ENCODE measurements around the gene ZNF423.

Gene ZNF423

GRCh38 chr16:49745311-49745747 lies 110.6 kb downstream of the ZNF423 start:
- FAIRE-seq = no peak

DNA sequence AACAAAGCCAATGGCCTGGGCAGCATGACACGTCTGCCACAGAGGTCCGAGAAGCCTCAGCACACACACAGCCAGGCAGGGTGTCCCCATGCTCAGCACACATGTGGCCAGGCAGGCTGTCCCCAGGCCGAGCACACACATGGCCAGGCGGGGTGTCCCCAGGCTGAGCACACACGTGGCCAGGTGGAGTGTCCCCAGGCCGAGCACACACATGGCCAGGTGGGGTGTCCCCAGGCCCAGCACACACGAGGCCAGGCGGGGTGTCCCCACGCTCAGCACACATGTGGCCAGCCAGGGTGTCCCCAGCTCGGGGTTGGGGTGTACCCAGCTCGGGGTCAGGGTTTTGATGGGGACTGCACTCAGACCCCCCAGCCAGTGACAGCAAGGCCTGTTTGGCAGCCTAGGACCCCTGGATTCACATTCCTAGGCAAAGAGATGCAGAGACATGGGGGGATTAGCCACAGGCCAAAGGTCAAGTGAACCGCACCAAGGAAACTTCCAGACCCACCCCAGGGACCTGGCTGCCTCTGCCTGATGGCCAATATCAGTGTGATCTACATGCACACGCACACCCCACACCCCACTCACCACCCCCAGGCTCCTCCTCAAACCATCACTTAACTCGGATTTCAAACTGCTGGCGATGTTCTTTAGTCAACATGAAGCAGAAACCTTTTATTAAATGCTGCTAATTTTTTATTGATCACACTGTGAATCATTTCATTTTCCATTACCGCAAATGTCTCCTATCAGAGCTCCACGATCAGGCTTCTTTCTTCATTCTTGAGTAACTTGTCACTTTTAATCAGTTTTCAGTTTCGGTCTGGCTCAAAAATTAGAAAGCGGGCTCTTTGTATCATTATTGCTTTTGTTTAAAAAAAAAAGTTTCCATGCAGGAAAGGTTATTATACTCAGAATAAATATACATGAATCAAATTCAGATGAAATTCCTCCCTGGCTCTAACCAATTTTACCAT lies 111.4 kb downstream of the ZNF423 start:
- FAIRE-seq = no peak

- no peak for FAIRE-seq
Observed at GRCh38 chr16:49743658-49744057, 112.3 kb downstream of the ZNF423 start.

- FAIRE-seq = no peak
Observed at GRCh38 chr16:49743203-49743464, 112.8 kb downstream of the ZNF423 start.

DNA sequence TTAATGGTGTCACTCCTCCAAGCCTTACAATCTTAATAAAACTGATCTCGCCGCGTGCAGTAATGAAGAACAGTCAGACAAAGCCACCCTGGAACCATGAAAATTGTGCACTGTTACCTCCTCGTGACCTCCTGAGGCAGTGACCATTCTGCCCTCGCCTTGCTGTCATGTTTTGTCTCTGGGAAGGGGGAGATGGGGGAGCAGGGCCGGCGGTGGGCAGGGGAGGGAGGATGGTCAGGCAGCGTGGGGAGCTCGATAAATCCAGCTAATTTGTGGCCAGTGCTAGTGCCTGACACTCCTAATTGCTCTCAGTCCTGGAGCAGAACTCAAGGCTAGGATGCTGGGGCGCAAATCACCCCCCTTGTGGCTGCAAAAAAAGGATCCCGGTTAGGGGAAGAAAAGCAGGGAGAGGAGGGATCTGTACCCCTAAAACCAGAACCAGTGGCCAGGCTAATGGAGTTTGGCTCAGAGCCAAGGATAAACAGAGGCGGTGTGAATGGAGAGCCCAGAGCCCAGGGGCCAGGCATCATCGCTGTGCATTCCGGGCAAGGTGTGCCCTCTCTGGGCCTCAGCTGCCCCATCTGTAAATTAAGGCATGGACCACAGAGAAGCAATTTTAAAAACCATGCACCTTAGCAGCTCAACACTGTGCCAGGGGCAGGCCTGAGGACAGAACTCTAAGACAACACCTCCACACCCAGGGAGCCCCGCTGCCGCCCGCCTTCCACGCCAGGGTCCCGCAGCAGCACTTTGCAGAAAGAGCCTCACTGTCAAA lies 113.3 kb downstream of the ZNF423 start:
- FAIRE-seq = no peak

DNA sequence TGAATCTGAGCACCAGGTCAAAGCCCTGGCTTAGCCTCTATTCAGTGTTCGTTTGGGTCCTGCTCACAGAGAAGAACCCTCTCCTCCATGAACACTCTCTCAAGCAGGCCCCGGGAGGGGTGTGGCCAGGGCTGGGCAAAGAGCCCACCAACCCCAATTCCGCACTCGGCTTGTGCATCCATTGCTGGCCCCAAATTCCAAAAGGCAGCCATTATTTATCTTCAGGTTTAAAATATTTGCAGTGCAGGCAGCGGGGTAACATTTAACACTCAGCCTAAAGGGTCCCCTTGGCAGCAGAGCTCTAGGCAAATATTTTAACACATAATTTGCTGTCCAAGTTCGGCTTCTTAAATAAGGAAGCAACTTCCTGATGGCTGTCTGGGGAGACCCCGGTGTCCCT lies 115.7 kb downstream of the ZNF423 start:
- no peak for FAIRE-seq

GRCh38 chr16:49739381-49739780 lies 116.5 kb downstream of the ZNF423 start:
- FAIRE-seq = no peak

DNA sequence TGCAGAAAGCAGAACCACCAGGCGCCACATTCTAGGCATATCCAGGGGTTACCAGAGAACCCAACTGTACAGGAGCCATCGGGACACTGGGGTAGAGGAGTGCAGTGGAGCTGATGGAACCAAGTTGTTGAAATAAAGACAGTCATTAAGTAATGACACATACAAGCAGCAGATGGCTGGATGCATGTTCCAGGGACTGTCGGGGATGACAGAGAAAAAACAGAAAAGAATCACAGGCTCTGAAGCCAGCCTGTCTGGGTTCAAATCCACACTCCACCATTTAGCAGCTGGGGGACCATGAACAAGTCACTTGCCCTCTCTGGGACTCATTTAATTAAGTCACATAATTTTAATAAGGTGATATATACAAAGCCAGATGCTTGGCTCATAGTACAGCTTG lies 117.1 kb downstream of the ZNF423 start:
- FAIRE-seq = no peak

- FAIRE-seq = no peak
Observed at GRCh38 chr16:49738001-49738400, 117.9 kb downstream of the ZNF423 start.

GRCh38 chr16:49737541-49737940 lies 118.4 kb downstream of the ZNF423 start:
- FAIRE-seq = no peak

DNA sequence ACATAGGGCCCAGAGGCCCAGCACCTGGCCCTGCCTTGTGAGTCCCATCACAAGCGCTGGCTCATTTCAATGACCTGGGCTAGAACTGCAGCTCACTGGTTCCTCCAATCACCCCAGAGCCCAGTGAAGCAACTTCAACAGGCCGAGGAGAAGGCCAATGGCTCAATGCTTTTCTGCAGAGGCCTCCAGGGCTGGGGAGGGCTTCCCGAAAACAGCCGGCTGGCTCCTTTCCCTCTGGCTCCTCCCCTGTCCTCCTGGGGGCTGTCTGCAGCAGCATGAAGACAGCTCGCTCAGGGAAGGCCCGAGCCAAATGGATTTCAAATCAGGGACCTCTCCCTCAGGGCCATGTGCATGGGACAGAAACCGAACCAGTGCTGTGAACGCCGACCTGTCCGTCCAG lies 121.6 kb downstream of the ZNF423 start:
- FAIRE-seq = no peak

DNA sequence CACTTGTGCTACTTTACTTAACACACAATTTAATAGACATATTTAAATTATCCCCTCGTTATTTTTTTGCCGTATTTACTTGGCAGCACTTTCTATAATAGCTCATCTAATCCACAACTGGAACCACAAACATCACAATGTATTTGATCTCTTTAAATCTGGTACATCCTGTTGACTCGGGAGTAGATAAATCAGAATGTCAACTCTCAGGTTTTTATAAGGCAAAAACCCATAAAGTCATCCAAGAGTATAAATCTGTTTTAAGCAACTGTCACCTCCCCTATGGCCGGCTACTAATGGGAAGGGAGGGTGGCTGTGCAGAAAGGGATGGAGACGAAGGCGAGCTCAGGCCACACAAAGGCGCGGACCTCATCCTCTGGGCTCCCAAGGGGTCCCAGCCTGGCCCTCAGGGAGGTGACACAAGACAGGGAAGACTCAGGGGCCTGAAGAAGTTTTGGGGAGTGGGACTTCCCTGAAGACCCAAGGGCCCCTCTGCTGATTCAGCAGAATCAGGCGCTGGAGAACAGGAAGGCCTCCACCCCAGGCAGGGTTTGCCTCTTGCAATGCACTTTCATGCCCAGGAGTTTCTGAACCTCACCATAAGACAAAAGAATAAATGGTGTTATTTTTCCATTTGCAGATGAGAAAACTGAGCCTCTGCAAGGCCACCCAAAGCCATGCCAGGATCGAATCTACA lies 122.5 kb downstream of the ZNF423 start:
- FAIRE-seq = no peak

DNA sequence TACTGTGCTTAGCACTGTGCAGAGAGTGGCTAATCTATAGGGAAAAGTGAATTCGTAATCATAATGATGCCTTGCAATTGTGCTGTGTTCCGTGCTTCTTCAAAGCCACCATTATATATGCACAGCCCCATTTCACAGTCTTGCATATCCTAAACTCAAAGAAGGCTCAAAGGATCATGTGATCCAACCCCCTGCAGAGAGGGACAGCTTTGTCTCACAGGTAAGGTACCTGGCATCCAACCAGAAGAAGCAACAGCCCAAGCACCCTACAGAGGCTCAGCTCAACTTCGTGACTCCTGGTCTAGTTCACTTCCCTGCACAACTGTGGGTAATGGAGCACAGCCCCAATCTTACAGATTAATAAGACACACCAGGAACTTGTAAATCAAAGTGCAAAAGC lies 124.0 kb downstream of the ZNF423 start:
- no peak for FAIRE-seq

DNA sequence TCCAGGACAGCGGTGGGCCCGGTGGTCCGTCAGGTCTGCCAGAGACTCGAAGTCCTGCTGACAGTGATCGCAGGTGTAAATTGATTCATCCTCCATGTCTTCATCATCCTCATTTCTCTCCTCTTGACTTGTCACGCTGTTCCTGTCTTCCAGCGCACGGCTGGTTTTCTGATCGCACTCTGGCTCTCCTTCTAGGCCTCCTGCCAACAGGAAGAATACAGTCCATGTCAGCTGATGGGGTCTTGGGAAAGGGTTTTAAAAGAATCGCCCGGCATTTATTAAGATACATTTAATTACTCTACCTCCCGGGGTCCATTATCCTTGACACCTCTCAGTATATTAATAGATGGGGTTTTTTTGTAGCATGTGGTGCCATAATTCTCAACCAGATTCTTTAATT lies 125.1 kb downstream of the ZNF423 start:
- no peak for FAIRE-seq

GRCh38 chr16:49727611-49728010 lies 128.3 kb downstream of the ZNF423 start:
- FAIRE-seq = no peak

- no peak for FAIRE-seq
Observed at GRCh38 chr16:49726155-49726554, 129.8 kb downstream of the ZNF423 start.

- no peak for FAIRE-seq
Observed at GRCh38 chr16:49725651-49726050, 130.3 kb downstream of the ZNF423 start.

DNA sequence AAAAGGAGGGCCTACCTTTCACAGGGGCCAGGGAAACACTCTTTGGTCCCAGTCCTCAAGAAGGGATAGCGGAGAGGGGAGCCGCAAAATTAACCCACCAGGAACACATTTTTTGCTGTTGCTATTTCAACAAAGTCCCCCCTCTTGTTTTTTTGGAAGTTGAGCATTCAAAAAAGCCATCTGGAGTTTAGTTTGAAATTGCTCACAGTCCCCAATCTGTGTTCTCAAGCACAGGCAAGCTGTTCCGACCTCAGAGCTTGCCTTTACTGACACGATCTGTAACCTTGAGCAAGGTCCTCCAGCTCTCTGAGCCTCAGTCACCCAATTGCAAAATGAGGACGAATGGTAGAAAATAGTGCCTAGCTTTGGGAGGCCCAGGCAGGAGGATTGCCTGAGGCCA lies 131.1 kb downstream of the ZNF423 start:
- no peak for FAIRE-seq

- FAIRE-seq = no peak
Observed at GRCh38 chr16:49723310-49723709, 132.6 kb downstream of the ZNF423 start.

DNA sequence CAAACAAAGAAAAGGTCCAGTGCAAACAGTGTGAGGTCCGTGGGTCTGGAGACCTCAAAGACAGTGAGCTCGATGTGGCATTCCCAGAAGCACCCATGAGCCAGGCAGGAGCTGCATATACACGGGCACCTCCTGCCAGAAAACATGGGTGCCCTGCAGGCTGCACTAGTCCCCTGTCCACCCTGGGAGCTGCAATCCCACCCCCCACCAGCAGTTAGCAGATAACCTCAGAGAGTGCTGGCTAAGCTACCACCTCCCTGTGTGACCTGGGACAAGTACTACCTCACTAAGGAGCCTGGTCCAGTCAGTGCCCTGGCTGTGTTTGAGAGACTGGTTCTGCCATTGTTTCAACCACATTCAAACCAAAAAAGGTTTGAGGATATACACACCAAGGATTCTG lies 135.7 kb downstream of the ZNF423 start:
- FAIRE-seq = no peak

DNA sequence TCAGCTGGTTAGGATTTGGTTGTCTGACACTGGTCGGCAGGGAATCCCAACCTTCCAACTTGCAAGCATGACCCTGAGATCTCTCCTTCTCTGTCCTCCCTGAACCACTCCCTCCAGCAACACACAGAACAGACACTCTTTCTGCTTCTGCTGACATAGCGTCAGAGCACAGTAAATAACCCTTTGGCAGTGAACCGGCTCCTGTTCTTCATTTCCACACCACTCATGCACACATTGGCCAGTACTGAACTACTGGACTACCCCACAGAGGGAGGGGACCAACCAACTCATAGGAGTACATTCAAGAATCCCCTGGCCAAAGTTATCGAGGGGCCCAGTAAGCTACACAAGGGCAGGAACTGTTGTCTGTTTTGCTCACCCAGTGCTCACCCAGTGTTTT lies 138.2 kb downstream of the ZNF423 start:
- FAIRE-seq = no peak

GRCh38 chr16:49716339-49716934 lies 139.5 kb downstream of the ZNF423 start:
- FAIRE-seq = no peak

- no peak for FAIRE-seq
Observed at GRCh38 chr16:49713770-49714169, 142.1 kb downstream of the ZNF423 start.
